ENCODE results near the gene CHIT1. TPM values are rescaled to one million over a fixed set of nuclear protein-coding genes. Genes with fewer than 3 reads are reported as not detected.

Gene CHIT1
- polyA plus RNA-seq, 1 donor from 2014 or later: not detected

GRCh38 chr1:203185061-203185461 lies 44.4 kb downstream of the CHIT1 start:
- no peaks in the 10 kb centered on the region for H3K27me3 ChIP-seq (ENCODE audit: insufficient read depth, low read depth, low read length)
- H3F3A ChIP-seq (ENCODE audit: insufficient read depth, low read length, poor library complexity, severe bottlenecking): no peaks in the 10 kb centered on the region
- no peak overlapping the region for H3K9ac ChIP-seq (ENCODE audit: low read length)
- no peaks in the 10 kb centered on the region for H3K36me3 ChIP-seq (ENCODE audit: insufficient read depth, low read length)
- no peak overlapping the region for H3K27ac ChIP-seq (ENCODE audit: low read length)
- no peak for TF ChIP-seq TAF1 (IDR thresholded peaks at IDR 0.05; ENCODE audit: low read depth)
- TF ChIP-seq, protein P1, sequence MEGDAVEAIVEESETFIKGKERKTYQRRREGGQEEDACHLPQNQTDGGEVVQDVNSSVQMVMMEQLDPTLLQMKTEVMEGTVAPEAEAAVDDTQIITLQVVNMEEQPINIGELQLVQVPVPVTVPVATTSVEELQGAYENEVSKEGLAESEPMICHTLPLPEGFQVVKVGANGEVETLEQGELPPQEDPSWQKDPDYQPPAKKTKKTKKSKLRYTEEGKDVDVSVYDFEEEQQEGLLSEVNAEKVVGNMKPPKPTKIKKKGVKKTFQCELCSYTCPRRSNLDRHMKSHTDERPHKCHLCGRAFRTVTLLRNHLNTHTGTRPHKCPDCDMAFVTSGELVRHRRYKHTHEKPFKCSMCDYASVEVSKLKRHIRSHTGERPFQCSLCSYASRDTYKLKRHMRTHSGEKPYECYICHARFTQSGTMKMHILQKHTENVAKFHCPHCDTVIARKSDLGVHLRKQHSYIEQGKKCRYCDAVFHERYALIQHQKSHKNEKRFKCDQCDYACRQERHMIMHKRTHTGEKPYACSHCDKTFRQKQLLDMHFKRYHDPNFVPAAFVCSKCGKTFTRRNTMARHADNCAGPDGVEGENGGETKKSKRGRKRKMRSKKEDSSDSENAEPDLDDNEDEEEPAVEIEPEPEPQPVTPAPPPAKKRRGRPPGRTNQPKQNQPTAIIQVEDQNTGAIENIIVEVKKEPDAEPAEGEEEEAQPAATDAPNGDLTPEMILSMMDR (IDR thresholded peaks at IDR 0.05; ENCODE audit: poor library complexity, severe bottlenecking): no peak
- no peak for TF ChIP-seq SMC3 (conservative IDR thresholded peaks at IDR 0.05; ENCODE audit: poor library complexity)
- no peak for TF ChIP-seq RAD21 (conservative IDR thresholded peaks at IDR 0.05)
- TF ChIP-seq EZH2 (IDR thresholded peaks at IDR 0.05; ENCODE audit: borderline replicate concordance, insufficient read depth, low read length, poor library complexity, severe bottlenecking): no peak
- TF ChIP-seq POLR2AphosphoS5 (IDR thresholded peaks at IDR 0.05): no peak
- no peak for TF ChIP-seq MXI1 (conservative IDR thresholded peaks at IDR 0.05; ENCODE audit: poor library complexity, severe bottlenecking)
- no peak for TF ChIP-seq EP300 (conservative IDR thresholded peaks at IDR 0.05; ENCODE audit: poor library complexity, severe bottlenecking)
- TF ChIP-seq REST (IDR thresholded peaks at IDR 0.05; ENCODE audit: borderline replicate concordance): no peak
- H3K79me2 ChIP-seq (replicated peaks; ENCODE audit: insufficient read depth, low read length): no peaks in the 10 kb centered on the region
- no peaks in the 10 kb centered on the region for H3K9me3 ChIP-seq (ENCODE audit: low read length)
- H2AFZ ChIP-seq (ENCODE audit: low read depth, low read length): no peak overlapping the region
- H3K9me2 ChIP-seq (ENCODE audit: insufficient read depth, low read length): no peaks in the 10 kb centered on the region
- no peak overlapping the region for H3K4me2 ChIP-seq (ENCODE audit: low read length)
- no peak overlapping the region for H3K4me3 ChIP-seq (ENCODE audit: low read length)
- H4K20me1 ChIP-seq (ENCODE audit: insufficient read depth): no peaks in the 10 kb centered on the region

- no peak overlapping the region for H3K9ac ChIP-seq (ENCODE audit: low read length)
- TF ChIP-seq EP300 (conservative IDR thresholded peaks at IDR 0.05; ENCODE audit: poor library complexity, severe bottlenecking): no peak
- no peak for TF ChIP-seq MXI1 (conservative IDR thresholded peaks at IDR 0.05; ENCODE audit: poor library complexity, severe bottlenecking)
- TF ChIP-seq RAD21 (conservative IDR thresholded peaks at IDR 0.05): no peak
- no peak for TF ChIP-seq REST (IDR thresholded peaks at IDR 0.05; ENCODE audit: borderline replicate concordance)
- TF ChIP-seq POLR2AphosphoS5 (IDR thresholded peaks at IDR 0.05): no peak
- no peak for TF ChIP-seq EZH2 (IDR thresholded peaks at IDR 0.05; ENCODE audit: borderline replicate concordance, insufficient read depth, low read length, poor library complexity, severe bottlenecking)
- TF ChIP-seq, protein P1 (IDR thresholded peaks at IDR 0.05; ENCODE audit: poor library complexity, severe bottlenecking): no peak
- TF ChIP-seq TAF1 (IDR thresholded peaks at IDR 0.05; ENCODE audit: low read depth): no peak
- no peak for TF ChIP-seq SMC3 (conservative IDR thresholded peaks at IDR 0.05; ENCODE audit: poor library complexity)
- no peaks in the 10 kb centered on the region for H3K79me2 ChIP-seq (replicated peaks; ENCODE audit: insufficient read depth, low read length)
- no peaks in the 10 kb centered on the region for H4K20me1 ChIP-seq (ENCODE audit: insufficient read depth)
- H3K4me2 ChIP-seq (ENCODE audit: low read length): no peak overlapping the region
- H3F3A ChIP-seq (ENCODE audit: insufficient read depth, low read length, poor library complexity, severe bottlenecking): no peaks in the 10 kb centered on the region
- H2AFZ ChIP-seq (ENCODE audit: low read depth, low read length): no peak overlapping the region
- no peaks in the 10 kb centered on the region for H3K9me2 ChIP-seq (ENCODE audit: insufficient read depth, low read length)
- H3K27me3 ChIP-seq (ENCODE audit: insufficient read depth, low read depth, low read length): no peaks in the 10 kb centered on the region
- H3K9me3 ChIP-seq (ENCODE audit: low read length): no peaks in the 10 kb centered on the region
- no peak overlapping the region for H3K4me3 ChIP-seq (ENCODE audit: low read length)
- no peak overlapping the region for H3K27ac ChIP-seq (ENCODE audit: low read length)
- H3K36me3 ChIP-seq (ENCODE audit: insufficient read depth, low read length): no peaks in the 10 kb centered on the region
These were observed 45.0 kb downstream of the CHIT1 start for GRCh38 chr1:203184467-203184866.
